Vagina (tissue), 2 donors: ENCODE data around the gene ARPC5L.

Experiments
- CTCF ChIP-seq, 3 experiments: fragments of 450-650 bp in 2 of 3; fragments of 200-600 bp in 1 of 3; sonication (generic) in 1 of 3; IDR thresholded peaks; one replicate each; pipeline ENCODE4 v1.5.1; 2017 to 2019; ENCODE audit warnings: antibody characterized with exemption in 3 of 3, mild to moderate bottlenecking in 2 of 3, moderate library complexity in 2 of 3
- POLR2A ChIP-seq, 2 donors: fragments of 450-650 bp; IDR thresholded peaks; one replicate each; pipeline ENCODE4 v1.6.1; 2017; ENCODE audit warnings: antibody characterized with exemption in 2 of 2, mild to moderate bottlenecking in 2 of 2, moderate library complexity in 2 of 2

GRCh38 chr9:124829334-124829669 lies 32.6 kb upstream of the ARPC5L start:
- TF ChIP-seq POLR2A (IDR thresholded peaks at IDR 0.05) (no peak), CTCF (IDR thresholded peaks at IDR 0.05) (no peak)
